A549 treated with CORT108297 at 1 μM for 4 hours (cell line): ENCODE measurements around the gene GRM2. TPM values are rescaled to one million over a fixed set of nuclear protein-coding genes. Genes with fewer than 3 reads are reported as not detected.

Experiments used
- total RNA-seq: library from RNA; stranded (reverse); fragments of 200-300 nt; extraction: Qiagen RNA extraction; gene quantifications from 5 replicates; pipeline ENCODE4 v1.2.3, GENCODE V29; 2022

The GRM2 gene
- 0.01 to 0.05 TPM (median 0.03 TPM) in 4 of 5 replicates, not detected in the other for total RNA-seq

DNA sequence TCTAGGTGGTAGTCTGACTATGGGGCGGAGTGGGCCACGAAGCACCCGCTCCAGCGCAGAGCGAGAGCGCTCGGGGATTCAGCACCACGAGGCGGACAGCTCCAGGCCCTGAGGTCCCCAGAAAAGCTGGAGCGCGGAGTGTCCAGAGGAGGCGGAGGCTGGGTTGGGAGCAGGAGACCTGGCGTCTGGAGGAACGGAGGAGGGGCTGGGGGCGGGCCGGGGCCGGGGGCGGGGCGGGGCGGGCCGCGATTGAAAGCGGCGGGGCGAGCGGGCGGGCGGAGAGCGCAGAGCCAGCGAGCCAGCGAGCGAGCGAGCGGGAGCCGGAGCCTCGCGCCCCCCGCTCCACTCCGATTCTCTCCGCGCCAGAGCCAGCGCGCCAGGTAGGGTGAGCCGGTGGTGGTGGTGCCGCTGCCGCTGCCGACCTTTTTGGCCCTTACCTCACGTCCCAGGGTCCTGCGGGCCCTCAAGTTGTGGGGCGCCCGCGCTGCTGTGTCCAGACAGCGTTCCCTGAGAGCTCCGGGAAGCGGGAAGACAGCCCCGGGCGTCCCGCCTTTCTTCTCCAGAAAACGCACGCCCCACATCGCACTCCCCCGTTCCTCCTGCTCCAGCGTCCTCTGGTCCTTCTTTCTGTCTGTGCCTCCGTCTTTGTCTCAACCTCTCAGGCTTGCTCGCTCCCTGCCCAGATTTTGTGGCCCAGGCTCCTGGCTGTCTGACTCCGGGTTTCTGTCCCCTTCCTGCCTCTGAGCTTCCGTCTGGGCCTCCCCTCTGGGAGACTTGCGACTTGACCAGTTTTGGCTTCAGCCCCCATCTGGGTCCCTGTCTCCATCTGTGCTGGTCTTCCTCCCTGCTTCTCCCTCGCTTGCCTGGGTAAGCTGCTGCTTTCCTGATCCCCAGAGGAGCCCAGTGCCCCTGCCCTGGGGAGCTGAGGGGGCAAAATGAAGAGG lies at the start of gene GRM2:
Gene GRM2, plus strand, starts transcription at position 281 of the 944 bp plus-strand sequence. CDS start 1,916 bp downstream, outside the sequence.

DNA sequence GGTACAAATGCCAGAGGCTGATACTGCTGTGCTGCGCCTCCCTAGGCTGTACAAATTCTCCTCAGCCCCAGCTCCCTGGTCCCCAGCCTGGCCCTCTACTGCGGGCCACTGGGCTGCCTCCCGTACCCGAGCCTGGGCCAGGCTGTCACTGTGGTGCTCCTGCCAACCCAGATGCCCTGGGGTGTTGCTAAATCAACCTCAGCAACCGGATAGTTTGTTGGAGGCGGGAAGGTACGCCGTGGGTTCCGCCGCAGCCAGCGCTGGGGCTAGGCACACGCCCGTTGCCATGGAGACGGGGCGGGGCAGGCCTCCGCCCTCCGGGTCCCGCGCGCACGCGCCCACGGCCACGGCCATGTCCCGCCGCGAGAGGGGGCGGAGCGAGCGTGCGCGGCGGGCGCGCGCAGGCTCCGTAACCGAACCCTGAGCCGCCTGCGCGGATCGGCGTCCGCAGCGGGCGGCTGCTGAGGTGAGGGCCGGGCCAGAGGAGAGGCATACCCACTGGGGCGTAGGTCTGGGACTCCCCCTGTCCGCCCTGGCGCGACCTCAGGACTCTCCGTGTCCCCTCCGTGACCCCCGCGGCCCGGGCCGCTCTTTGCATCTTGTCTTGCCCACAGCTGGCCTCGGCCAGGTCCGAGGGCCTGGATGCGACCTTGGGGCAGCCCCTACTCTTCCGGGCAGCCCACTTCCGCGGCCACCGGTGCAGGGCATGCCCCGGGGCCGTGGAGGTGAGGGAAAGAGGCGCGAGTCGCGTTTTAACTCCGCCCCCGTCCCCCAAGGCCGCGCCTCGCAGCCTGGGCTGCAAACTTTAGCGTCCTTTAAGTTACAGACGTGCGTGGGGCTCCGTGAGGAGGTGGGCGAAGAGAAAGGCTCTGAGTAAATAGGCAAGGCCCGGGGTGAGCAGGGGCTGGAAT lies 35.8 kb upstream of the GRM2 start, which contains the start of gene TEX264:
Gene TEX264, plus strand, starts transcription at position 430 of the 911 bp plus-strand sequence. CDS start 3,053 bp downstream, outside the sequence.

Other genes with a start within 250 kb of the GRM2 start
- gene DCAF1, start 207.1 kb upstream of the GRM2 start, total RNA-seq, result 12.3 to 13.8 TPM (median 13.0 TPM) in 5 replicates
- 3.5 to 4.2 TPM (median 4.1 TPM) in 5 replicates for gene RAD54L2, start 168.3 kb upstream of the GRM2 start, total RNA-seq
- 55.7 to 70.3 TPM (median 69.0 TPM) in 5 replicates for gene TEX264, start 35.8 kb upstream of the GRM2 start, total RNA-seq
- not detected in 5 replicates for gene IQCF6, start 72.2 kb downstream of the GRM2 start, total RNA-seq
- not detected in 5 replicates for gene IQCF2, start 154.5 kb downstream of the GRM2 start, total RNA-seq
- gene IQCF5, start 168.5 kb downstream of the GRM2 start, total RNA-seq, result not detected in 5 replicates
- gene IQCF1, start 196.3 kb downstream of the GRM2 start, total RNA-seq, result 0.20 TPM in 1 of 5 replicates, not detected in the others
- gene RRP9, start 234.8 kb downstream of the GRM2 start, total RNA-seq, result 38.5 to 53.0 TPM (median 51.1 TPM) in 5 replicates
- 9.9 to 10.8 TPM (median 10.6 TPM) in 5 replicates for gene PARP3, start 235.3 kb downstream of the GRM2 start, total RNA-seq
- not detected in 5 replicates for gene GPR62, start 248.3 kb downstream of the GRM2 start, total RNA-seq